HG03039 (cell line): ENCODE measurements around the gene ZNF777.
"Not testable (repeated sequence)": the region's sequence is repeated elsewhere in the genome, so short reads cannot be mapped to it uniquely, and the experiment has no call there.

Experiments used
- ATAC-seq: cut with Tn5 transposase; IDR thresholded peaks from one replicate; pipeline ENCODE4 v1.9.1; 2021; ENCODE audit warnings: mild to moderate bottlenecking, moderate library complexity; ENCODE audit not compliant: unreplicated experiment

The ZNF777 gene

GRCh38 chr7:149460493-149461277 lies at the start of gene ZNF777:
Gene ZNF777, minus strand, starts transcription at chr7:149461062. Its CDS starts 5,040 bp downstream, at chr7:149456022.
- peak; percentile 93 for ATAC-seq

GRCh38 chr7:149510248-149510647 lies 49.4 kb upstream of the ZNF777 start:
- ATAC-seq: no peak

- no peak for ATAC-seq
Measured at GRCh38 chr7:149509774-149510173, 48.9 kb upstream of the ZNF777 start.

GRCh38 chr7:149505551-149505950 lies 44.7 kb upstream of the ZNF777 start:
- no peak for ATAC-seq

GRCh38 chr7:149501651-149502050 lies 40.8 kb upstream of the ZNF777 start:
- no peak for ATAC-seq

- no peak for ATAC-seq
Measured at GRCh38 chr7:149500910-149501309, 40.0 kb upstream of the ZNF777 start.

DNA sequence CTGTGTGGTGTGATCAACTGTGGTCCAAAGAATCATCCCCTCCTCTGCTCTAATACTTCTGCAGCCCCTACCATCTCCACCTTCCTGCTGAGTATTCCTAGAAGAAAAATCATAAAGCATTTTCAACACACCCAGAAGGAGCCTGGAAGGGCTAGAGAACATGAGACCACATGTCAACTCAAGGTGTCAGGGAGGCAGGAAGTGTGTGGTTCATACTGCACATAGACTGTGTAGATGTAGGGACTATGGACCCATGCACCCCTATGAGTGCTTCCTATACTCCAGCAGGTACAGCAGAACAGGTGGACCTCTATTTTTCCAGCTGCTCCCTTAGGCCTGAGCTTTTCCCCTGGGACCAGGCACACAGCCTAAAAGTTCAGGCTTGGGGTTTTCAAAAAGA lies 39.3 kb upstream of the ZNF777 start:
- no peak for ATAC-seq

GRCh38 chr7:149498811-149499210 lies 37.9 kb upstream of the ZNF777 start:
- ATAC-seq: no peak

DNA sequence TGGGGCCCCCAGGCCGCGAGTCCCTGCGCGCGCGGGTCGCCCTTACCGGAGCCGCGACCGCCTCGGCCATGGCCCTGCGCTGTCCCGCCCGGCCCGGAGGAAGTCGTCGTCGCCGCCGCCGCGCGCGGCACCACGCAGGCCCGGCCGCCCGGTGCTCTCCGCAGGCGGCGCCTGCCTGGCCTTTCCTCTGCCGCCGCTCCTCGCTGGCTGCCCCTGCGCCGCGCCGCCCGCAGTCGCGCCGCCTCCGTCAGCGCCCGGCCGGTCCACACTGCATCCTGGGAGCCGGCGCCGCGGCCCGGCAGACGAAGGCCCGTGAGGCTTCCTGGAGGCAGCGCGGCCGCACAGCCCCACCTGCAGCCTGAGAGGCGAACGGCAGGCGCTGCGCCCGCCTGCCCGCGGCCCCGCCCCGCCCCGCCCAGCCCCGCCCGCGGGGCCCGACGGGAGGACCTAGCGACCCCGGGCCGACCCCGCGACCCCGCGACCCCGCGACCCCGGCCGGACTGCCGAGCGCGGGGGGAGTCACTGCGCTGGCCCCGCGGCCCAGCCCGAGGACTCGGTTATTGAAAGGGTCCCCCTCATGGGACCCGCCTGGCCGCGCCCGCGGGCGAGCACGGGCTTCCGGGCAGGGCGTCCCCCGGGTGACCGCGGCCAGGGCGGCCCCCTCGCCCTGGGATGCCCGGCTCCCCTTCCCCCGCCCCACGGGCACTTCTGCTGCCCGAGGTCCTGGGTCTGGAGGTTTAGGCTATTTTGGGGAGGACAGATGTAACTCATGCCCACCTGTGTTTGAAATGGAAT lies 36.8 kb upstream of the ZNF777 start, which contains the start of gene ZNF746:
Gene ZNF746, minus strand, starts transcription at position 343 of the 795 bp plus-strand sequence. Its CDS starts 273 bp downstream, at position 70.
- peak; percentile 95 for ATAC-seq

DNA sequence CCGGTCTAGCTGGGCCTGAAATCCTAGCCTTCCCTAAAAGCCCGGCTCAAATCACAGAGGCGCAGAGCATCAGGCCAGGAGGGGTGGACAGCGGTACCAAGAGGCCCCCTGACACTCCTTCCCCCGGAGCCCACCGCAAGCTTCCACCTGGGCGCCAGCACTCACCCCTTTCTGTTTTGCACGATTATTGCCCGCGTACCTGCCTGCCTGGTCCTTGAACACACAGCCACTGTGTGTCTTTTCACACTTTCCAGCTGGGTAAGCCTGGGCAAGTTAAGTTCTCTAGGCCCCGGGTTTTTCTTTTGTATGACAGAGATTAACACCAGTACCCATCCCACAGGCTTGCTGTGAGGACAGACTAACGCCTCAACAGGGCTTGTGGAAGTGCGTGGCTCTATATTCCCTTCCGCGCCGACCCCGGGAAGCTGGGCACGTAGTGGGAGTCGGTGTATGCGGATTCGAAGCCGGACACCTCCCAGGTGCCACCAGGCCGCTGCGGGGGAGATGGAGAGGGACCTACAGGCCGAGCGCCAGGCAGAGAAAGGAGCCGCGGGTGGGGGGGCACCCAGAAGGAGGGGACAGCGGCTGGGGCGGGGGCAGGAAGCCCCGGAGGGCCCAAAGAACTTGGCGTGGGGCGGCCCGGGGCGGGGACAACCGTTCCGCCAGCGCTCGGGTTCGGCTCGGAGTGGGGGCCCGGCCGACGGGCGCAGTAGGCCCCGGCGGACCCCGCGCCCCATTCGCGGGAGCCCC lies 36.0 kb upstream of the ZNF777 start:
- peak; percentile 26 for ATAC-seq

DNA sequence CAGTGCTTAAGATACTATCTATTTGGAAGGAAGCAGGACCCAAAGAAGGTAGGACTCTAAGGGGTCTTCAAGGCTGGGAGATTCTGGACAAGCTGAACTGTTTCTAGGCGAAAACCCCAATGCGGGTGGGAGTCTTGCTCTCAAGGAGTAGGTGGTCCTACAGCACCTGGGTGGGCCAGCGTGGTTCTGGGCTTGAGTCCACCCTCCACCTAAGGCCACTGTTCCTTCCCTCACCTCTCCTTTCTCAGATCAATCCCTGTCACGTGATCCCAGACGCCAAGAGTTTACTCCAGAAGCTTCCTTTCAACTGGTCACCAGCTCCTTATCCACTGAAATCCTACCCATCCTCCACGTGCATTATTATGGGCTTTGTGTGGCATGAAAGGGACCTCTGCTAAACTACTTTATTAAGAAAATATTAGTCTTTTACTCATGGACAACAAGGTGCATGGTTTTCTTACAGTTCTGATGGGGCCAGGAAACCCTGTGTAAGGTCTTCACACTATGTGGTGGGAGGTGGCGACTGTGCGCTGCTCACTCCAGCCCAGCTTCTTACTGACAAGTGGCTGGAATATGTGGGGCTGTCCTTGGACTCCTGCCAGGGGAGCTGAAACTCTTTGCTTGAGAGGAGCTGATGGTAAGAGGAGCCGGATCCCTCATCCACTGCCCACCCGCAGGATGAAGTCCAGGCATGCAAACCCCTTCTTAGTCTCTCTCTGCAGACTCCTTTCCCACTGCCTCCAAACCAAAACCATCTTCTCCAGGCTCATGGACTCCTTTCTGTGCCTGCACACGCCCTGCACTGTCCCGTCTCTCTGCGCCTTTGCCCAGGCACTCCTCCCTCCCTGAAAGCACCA lies 35.2 kb upstream of the ZNF777 start:
- no peak for ATAC-seq

DNA sequence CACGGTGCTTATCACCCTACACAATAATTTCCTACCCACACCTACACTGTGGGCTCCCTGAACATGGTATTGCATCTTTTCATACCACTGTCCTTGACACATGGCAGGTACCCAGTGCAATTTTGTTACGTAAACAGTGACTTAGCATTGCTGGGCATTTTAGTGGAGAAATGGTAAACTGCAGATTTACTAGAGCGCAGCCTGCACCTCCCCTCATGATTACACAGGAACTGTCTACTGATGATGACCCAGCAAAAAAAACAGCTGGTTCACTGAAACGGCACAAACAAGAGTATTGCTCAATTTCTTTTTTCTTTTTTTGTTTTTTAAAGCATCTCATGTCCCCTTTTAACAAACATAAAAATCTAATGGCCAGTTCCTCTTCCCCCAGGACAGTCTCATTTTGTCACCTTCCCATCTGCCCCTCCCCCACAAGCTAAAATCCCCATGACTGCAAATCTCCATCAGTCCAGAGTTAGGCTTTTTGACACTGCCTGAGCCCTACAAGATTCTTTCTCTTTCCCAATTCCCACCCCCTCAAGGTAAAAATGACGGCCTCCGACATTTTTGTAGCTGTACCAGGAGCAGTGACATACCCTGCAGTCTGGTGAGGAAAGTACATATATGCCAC lies 34.0 kb upstream of the ZNF777 start:
- ATAC-seq: no peak

GRCh38 chr7:149493975-149494374 lies 33.1 kb upstream of the ZNF777 start:
- ATAC-seq: not testable (repeated sequence)

GRCh38 chr7:149493366-149493765 lies 32.5 kb upstream of the ZNF777 start:
- ATAC-seq: no peak

DNA sequence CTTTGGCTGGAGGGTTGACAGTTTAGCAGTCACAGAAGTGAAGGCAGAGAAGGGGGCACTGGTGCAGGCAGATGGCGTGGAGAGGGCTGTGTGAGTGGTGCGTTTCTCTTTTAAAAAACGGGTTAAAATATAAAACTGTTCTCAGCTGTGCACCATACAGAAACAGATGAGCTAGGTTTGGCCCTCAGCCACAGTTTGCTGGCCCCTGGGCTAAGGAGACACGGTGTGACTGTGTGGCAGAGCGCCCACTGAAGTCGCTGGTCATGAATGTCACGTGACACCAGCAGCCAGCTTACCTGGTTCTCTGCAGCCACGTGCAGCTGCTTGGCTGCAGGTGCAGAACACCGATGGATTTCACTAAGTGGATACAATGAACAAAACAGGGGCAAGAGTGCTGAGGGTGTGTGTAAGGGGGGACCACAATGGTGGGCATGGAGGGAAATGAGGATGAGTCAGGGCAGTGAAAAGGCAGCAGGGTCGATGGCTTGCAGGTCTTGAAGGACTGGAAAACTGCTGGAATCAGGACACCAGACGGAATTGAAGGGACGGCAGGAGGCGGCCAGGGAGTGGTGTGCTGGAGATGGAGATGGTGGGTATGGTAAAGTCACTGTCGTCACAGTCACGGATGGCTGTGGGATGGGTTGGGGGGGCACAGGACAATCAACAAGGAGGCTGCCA lies 29.4 kb upstream of the ZNF777 start:
- ATAC-seq: no peak

DNA sequence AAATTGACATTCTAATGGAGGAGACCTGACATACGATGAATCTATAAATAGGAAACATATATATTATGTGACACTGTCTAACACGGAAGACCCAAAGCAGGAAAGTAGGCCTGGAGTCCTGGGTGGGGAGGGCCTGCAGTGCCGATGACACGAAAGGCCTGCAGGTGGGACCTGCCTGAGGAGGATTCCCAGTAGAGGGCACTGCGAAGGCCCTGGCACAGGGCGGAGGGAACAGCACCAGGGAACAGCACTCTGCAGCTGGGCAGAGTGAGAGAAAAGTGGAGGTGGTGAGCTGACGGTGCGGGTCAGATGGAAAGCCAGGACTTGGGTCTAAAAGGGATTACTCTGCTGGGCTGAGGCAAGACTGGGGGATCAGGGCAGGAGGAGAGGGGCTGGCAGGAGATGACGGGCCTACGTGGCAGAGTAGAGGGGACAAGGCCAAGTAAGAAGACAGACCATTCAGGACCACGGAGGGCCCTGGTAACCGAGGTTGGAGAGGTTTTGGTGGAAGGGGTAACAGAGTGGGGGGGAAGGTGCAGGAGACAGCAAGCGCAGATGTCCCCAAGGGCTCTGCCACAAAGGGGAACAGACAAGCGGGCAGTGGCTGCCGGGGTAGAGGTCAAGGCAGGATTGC lies 28.6 kb upstream of the ZNF777 start:
- no peak for ATAC-seq

GRCh38 chr7:149479568-149479967 lies 18.7 kb upstream of the ZNF777 start:
- ATAC-seq: no peak

GRCh38 chr7:149478754-149479153 lies 17.9 kb upstream of the ZNF777 start:
- no peak for ATAC-seq
